SK-N-SH (cell line): Measurements from ENCODE around the gene MRNIP. TPM values are rescaled to one million over a fixed set of nuclear protein-coding genes. Genes with fewer than 3 reads are reported as not detected.
A peak's percentile ranks its signal among the peaks of the same experiment; 100 is the strongest.

ENCODE experiments used
- CTCF ChIA-PET: fragments of 300-600, 350-600 bp; formaldehyde crosslinking; extraction: SDS; loops from one replicate; lab custom pipeline; 2021; lab: Yijun Ruan, JAX
- POLR2A ChIA-PET: fragments of 350-600 bp; sonication (Branson Sonifier 250); formaldehyde crosslinking; extraction: SDS; loops from one replicate; lab custom pipeline; 2020; ENCODE audit warnings: antibody characterized with exemption, inconsistent platforms; lab: Yijun Ruan, JAX
- DNase-seq: peaks from one replicate; pipeline ENCODE4 v3.0.0; 2012
- H2AFZ ChIP-seq: fragments of 200-600 bp; sonication (generic); 2 replicates; pipeline ENCODE4 v1.8.1; 2016; ENCODE audit warnings: antibody characterized with exemption, mild to moderate bottlenecking, low read depth
- H3F3A ChIP-seq: fragments of 200-600 bp; sonication (generic); replicated peaks from 2 replicates; pipeline ENCODE3; 2016; ENCODE audit warnings: antibody characterized with exemption, mild to moderate bottlenecking; ENCODE audit not compliant: insufficient read depth
- H3K27ac ChIP-seq, 2 experiments: fragments of 200-500 bp in 1 of 2; fragments of 200-600 bp in 1 of 2; sonication (Bioruptor generic) in 1 of 2; sonication (generic), shearing (Covaris generic) in 1 of 2; 2 replicates each; pipeline versions ENCODE4 v1.5.1 to v1.6.1; 2014 to 2016; ENCODE audit warnings: low read depth in 2 of 2, inconsistent platforms in 1 of 2, low read length in 1 of 2, mild to moderate bottlenecking in 1 of 2, mixed read lengths in 1 of 2
- H3K27me3 ChIP-seq: fragments of 200-600 bp; sonication (generic), shearing (Covaris generic); 2 replicates; pipeline ENCODE4 v1.6.1; 2016; ENCODE audit warnings: mixed run types; ENCODE audit not compliant: insufficient read depth
- H3K36me3 ChIP-seq, 2 experiments: fragments of 200-500 bp in 1 of 2; fragments of 200-600 bp in 1 of 2; sonication (Bioruptor generic) in 1 of 2; sonication (generic) in 1 of 2; replicated peaks in 1 of 2; 2 replicates each; pipeline versions ENCODE3 to v1.5.1; 2014 to 2016; ENCODE audit warnings: low read length in 1 of 2, mild to moderate bottlenecking in 1 of 2; ENCODE audit not compliant: insufficient read depth in 2 of 2, control insufficient read depth in 1 of 2
- H3K4me1 ChIP-seq, 2 experiments: fragments of 200-500 bp in 1 of 2; fragments of 200-600 bp in 1 of 2; sonication (Bioruptor generic) in 1 of 2; sonication (generic), shearing (Covaris generic) in 1 of 2; 2 replicates each; pipeline versions ENCODE4 v1.5.1 to v1.6.1; 2014 to 2016; ENCODE audit warnings: low read depth in 1 of 2, low read length in 1 of 2, mixed run types in 1 of 2; ENCODE audit not compliant: insufficient read depth in 2 of 2, control insufficient read depth in 1 of 2
- H3K4me2 ChIP-seq: fragments of 200-600 bp; sonication (generic), shearing (Covaris generic); 2 replicates; pipeline ENCODE4 v1.6.1; 2017; ENCODE audit warnings: mixed run types
- H3K4me3 ChIP-seq, 2 experiments: fragments of 200-500 bp in 1 of 2; fragments of 200-600 bp in 1 of 2; sonication (Bioruptor generic) in 1 of 2; sonication (generic), shearing (Covaris generic) in 1 of 2; 2 replicates each; pipeline versions ENCODE4 v1.5.1 to v1.8.1; 2014 to 2016; ENCODE audit warnings: low read depth in 2 of 2, inconsistent platforms in 1 of 2, low read length in 1 of 2, mild to moderate bottlenecking in 1 of 2, mixed read lengths in 1 of 2, moderate library complexity in 1 of 2
- H3K79me2 ChIP-seq: fragments of 200-600 bp; sonication (generic); 2 replicates; pipeline ENCODE4 v1.8.1; 2017; ENCODE audit warnings: mild to moderate bottlenecking; ENCODE audit not compliant: insufficient read depth
- H3K9ac ChIP-seq: fragments of 200-600 bp; sonication (generic); 2 replicates; pipeline ENCODE4 v1.6.1; 2017; ENCODE audit warnings: mixed run types
- H3K9me2 ChIP-seq: fragments of 200-600 bp; sonication (generic); 2 replicates; pipeline ENCODE4 v1.6.1; 2017; ENCODE audit warnings: mixed run types
- H3K9me3 ChIP-seq: fragments of 200-600 bp; sonication (generic); 2 replicates; pipeline ENCODE4 v1.6.1; 2017; ENCODE audit warnings: mixed run types, mild to moderate bottlenecking, moderate library complexity
- H4K20me1 ChIP-seq: fragments of 200-600 bp; sonication (generic); 2 replicates; pipeline ENCODE4 v1.6.1; 2017; ENCODE audit warnings: mild to moderate bottlenecking, mixed run types; ENCODE audit not compliant: insufficient read depth
- CHD2 ChIP-seq: fragments of 150-350 bp; IDR thresholded peaks from 2 replicates; pipeline ENCODE4 v1.6.1; 2018; ENCODE audit warnings: low read length; ENCODE audit not compliant: partially characterized antibody
- EP300 ChIP-seq, 2 experiments: IDR thresholded peaks; 2 replicates each; pipeline versions ENCODE4 v1.4.0 to v1.6.1; 2012; ENCODE audit warnings: borderline replicate concordance in 1 of 2, low read depth in 1 of 2, low read length in 1 of 2
- FOSL2 ChIP-seq: IDR thresholded peaks from 2 replicates; pipeline ENCODE4 v1.4.0; 2012; ENCODE audit warnings: low read depth, mild to moderate bottlenecking, moderate library complexity, borderline replicate concordance
- GABPA ChIP-seq: IDR thresholded peaks from 2 replicates; pipeline ENCODE4 v1.4.0; 2012; ENCODE audit warnings: low read depth, mild to moderate bottlenecking
- MXI1 ChIP-seq: IDR thresholded peaks from 2 replicates; pipeline ENCODE4 v1.6.1; 2012; ENCODE audit warnings: mild to moderate bottlenecking, low read depth, low read length, improper control_type of control experiment
- NRF1 ChIP-seq: IDR thresholded peaks from 2 replicates; pipeline ENCODE4 v1.6.1; 2012; ENCODE audit warnings: low read depth, mild to moderate bottlenecking, low read length
- PBX3 ChIP-seq: IDR thresholded peaks from 2 replicates; pipeline ENCODE4; 2012
- POLR2AphosphoS5 ChIP-seq: IDR thresholded peaks from 2 replicates; pipeline ENCODE4 v1.6.1; 2012; ENCODE audit warnings: low read depth, low read length
- WGBS: methylation state at CpG from one replicate; pipeline ENCODE4 v1.1.6; 2017; ENCODE audit warnings: low lambda C conversion rate; 5-methylcytosine and 5-hydroxymethylcytosine counted together
- polyA plus RNA-seq, 3 experiments: library from polyadenylated mRNA; depleted of rRNA; stranded (reverse); fragments of >200 nt; gene quantifications; 2 replicates each; pipeline ENCODE4 v1.2.3, GENCODE V29; 2012

The MRNIP gene
- polyA plus RNA-seq, 1 of the 3 experiments (the other 2 are of a cell fraction): 32.8 TPM

GRCh38 chr5:179802950-179803562 lies 55.6 kb downstream of the MRNIP start:
- H3K9me3 ChIP-seq: no peaks in the 10 kb centered on the region
- peak overlapping the region; percentile 44; the same call in 1 of the 2 replicates for H3K4me2 ChIP-seq
- TF ChIP-seq EP300 (IDR thresholded peaks at IDR 0.05; ENCODE audit: borderline replicate concordance in 1 of 2, low read depth in 1 of 2, low read length in 1 of 2): no peak
- no peak for TF ChIP-seq GABPA
- no peak for TF ChIP-seq POLR2AphosphoS5
- no peak for TF ChIP-seq PBX3
- no peaks in the 10 kb centered on the region for H3K27me3 ChIP-seq
- 66% methylated on average over 7 of the region's 11 CpGs for WGBS
- peaks cover 0 to 42% of the 10 kb centered on the region in 2 experiments for H3K36me3 ChIP-seq
- H3K9me2 ChIP-seq: no peaks in the 10 kb centered on the region
- peaks cover 37% of the 10 kb centered on the region for H4K20me1 ChIP-seq
- H3K79me2 ChIP-seq: peaks cover 60% of the 10 kb centered on the region
- H3K4me1 ChIP-seq: peaks cover 16 to 23% of the 10 kb centered on the region in 2 experiments; a peak in 3 of 4 replicates
- H3F3A ChIP-seq: peaks cover 5% of the 10 kb centered on the region
- ChIA-PET POLR2A (no interaction called here), CTCF (interaction anchor here (1.0 to 2.2 kb wide), 5 partner anchors 18 to 104 kb away, joined by 4 to 9 read pairs (median 5); partner anchors contain the start of gene SQSTM1)
- H3K9ac ChIP-seq: no peak overlapping the region
- H3K4me3 ChIP-seq: no peak overlapping the region
- no peak for DNase-seq
- H2AFZ ChIP-seq: no peak overlapping the region
- H3K27ac ChIP-seq: no peak overlapping the region

DNA sequence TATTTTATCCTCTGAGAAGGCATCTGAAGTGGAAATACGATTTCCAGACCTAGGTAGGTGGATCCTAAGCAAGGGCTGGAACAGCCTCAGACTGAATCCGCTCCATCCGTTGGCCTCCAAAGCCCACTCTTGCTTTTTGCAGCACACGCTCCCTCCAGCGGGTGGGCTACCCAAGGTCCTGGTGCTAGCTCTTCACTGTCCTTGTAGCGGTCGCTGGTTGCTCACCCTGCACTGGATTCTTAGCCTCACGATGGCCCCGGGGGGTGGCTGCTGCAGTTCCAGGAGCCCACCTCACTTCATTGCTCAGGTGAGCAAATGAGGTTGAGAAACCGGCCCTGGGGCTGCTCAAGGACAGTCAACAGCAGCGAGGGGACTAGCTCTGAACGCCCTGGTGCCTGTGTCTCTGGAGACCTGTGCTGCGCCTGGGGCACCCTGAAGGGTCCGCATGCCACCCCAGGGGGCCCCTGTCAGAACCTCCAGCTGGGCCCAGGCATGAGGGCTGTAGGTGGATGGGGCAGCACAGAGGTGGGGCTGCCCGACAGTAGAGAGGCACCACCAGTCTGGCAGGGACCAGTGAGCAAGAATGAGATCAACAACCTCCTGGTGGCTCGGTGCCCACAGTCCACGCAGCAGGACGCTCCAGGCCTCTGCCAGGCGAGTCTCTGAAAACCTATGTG lies 56.3 kb downstream of the MRNIP start:
- ChIA-PET POLR2A (no interaction called here), CTCF (interaction anchor here (0.6 to 2.2 kb wide), 11 partner anchors 19 to 390 kb away, joined by 3 to 9 read pairs (median 4); partner anchors contain the start of gene SQSTM1)
- TF ChIP-seq NRF1 (no peak), MXI1 (no peak), FOSL2 (no peak), CHD2 (no peak)
- H3F3A ChIP-seq: no peaks in the 10 kb centered on the region
- DNase-seq: no peak
- no peak overlapping the region for H3K4me3 ChIP-seq
- 91% methylated on average over 11 of the region's 19 CpGs for WGBS
- peaks cover 0 to 49% of the 10 kb centered on the region in 2 experiments for H3K36me3 ChIP-seq
- H3K79me2 ChIP-seq: peaks cover 53% of the 10 kb centered on the region
- no peak overlapping the region for H3K27ac ChIP-seq
- H3K4me2 ChIP-seq: peak overlapping the region; percentile 44; the same call in 1 of the 2 replicates
- no peak overlapping the region for H3K9ac ChIP-seq
- H3K9me2 ChIP-seq: no peaks in the 10 kb centered on the region
- H3K4me1 ChIP-seq: peaks cover 16 to 23% of the 10 kb centered on the region in 2 experiments; a peak in 3 of 4 replicates
- H2AFZ ChIP-seq: no peak overlapping the region
- no peaks in the 10 kb centered on the region for H3K27me3 ChIP-seq
- H4K20me1 ChIP-seq: peaks cover 37% of the 10 kb centered on the region
- H3K9me3 ChIP-seq: no peaks in the 10 kb centered on the region
